ENCODE results near the gene CEP85. TPM values are rescaled to one million over a fixed set of nuclear protein-coding genes. Genes with fewer than 3 reads are reported as not detected.

CEP85 gene
- total RNA-seq, 1 experiment from 2014 or later: 51.8 TPM

GRCh38 chr1:26302733-26303405 is 68.9 kb downstream of the CEP85 start:
- peaks cover 17% of the 10 kb centered on the region for H3K4me1 ChIP-seq (ENCODE audit: control insufficient read depth, insufficient read depth, low read length)
- no peak overlapping the region for H3K4me3 ChIP-seq (ENCODE audit: low read depth in 2 of 2, low read length in 2 of 2)
- intact Hi-C loops (cut with micrococcal nuclease; ENCODE audit: unreplicated experiment) (no loop called here), in situ Hi-C loops (cut with HindIII; ENCODE audit: low pct_unique_long_range_greater_than_20kb, low sequenced_read_pairs) (no loop called here)
- TF ChIP-seq POLR2AphosphoS5 (IDR thresholded peaks at IDR 0.05; ENCODE audit: low read depth, low read length) (no peak), SIN3A (IDR thresholded peaks at IDR 0.05; ENCODE audit: borderline replicate concordance, insufficient read depth, low read depth, low read length) (no peak), REST (IDR thresholded peaks at IDR 0.05; ENCODE audit: insufficient read depth in 1 of 2, low read depth in 2 of 2, low read length in 1 of 2) (no peak), TCF7L2 (IDR thresholded peaks at IDR 0.05; ENCODE audit: low read depth, low read length) (no peak), CTCF (IDR thresholded peaks at IDR 0.05) (no peak)
- POLR2A ChIA-PET: interaction anchor here (0.6 kb wide), 1 partner anchor 145 kb away, joined by 3 read pairs; no protein-coding TSS in a partner anchor
- CTCF ChIA-PET: interaction anchor here (0.9 kb wide), 1 partner anchor 114 kb away, joined by 3 read pairs; no protein-coding TSS in a partner anchor
- no peaks in the 10 kb centered on the region for H3K9me3 ChIP-seq (ENCODE audit: control insufficient read depth, insufficient read depth, low read depth, low read length)
- no peaks in the 10 kb centered on the region for H3K27me3 ChIP-seq (ENCODE audit: control insufficient read depth, insufficient read depth, low read length)
- ATAC-seq: no peak
- no TSS peak for BruUV-seq (replicated peaks)
- no peaks in the 10 kb centered on the region; the same call in 1 of the 2 replicates for H3K36me3 ChIP-seq (ENCODE audit: control insufficient read depth, insufficient read depth, low read length)
- H3K27ac ChIP-seq (ENCODE audit: low read length): no peak overlapping the region
- no peak for DNase-seq (ENCODE audit: low read depth, low spot score)

- DNase-seq (ENCODE audit: low read depth, low spot score) (no peak), ATAC-seq (peak; percentile 41)
- H3K27me3 ChIP-seq (ENCODE audit: control insufficient read depth, insufficient read depth, low read length): no peaks in the 10 kb centered on the region
- H3K4me3 ChIP-seq (ENCODE audit: low read depth in 2 of 2, low read length in 2 of 2): peak overlapping the region; percentile 76 to 87
- ChIA-PET CTCF (no interaction called here), POLR2A (interaction anchor here (0.6 kb wide), 1 partner anchor 1414 kb away, joined by 6 read pairs; no protein-coding TSS in a partner anchor)
- no peaks in the 10 kb centered on the region; the same call in 1 of the 2 replicates for H3K36me3 ChIP-seq (ENCODE audit: control insufficient read depth, insufficient read depth, low read length)
- intact Hi-C loops (cut with micrococcal nuclease; ENCODE audit: unreplicated experiment) (no loop called here), in situ Hi-C loops (cut with HindIII; ENCODE audit: low pct_unique_long_range_greater_than_20kb, low sequenced_read_pairs) (no loop called here)
- peak overlapping the region; percentile 77 for H3K27ac ChIP-seq (ENCODE audit: low read length)
- TF ChIP-seq SIN3A (IDR thresholded peaks at IDR 0.05; ENCODE audit: borderline replicate concordance, insufficient read depth, low read depth, low read length): no peak
- no peak for TF ChIP-seq TCF7L2 (IDR thresholded peaks at IDR 0.05; ENCODE audit: low read depth, low read length)
- no peak for TF ChIP-seq REST (IDR thresholded peaks at IDR 0.05; ENCODE audit: insufficient read depth in 1 of 2, low read depth in 2 of 2, low read length in 1 of 2)
- TF ChIP-seq CTCF (IDR thresholded peaks at IDR 0.05): no peak
- no peak for TF ChIP-seq POLR2AphosphoS5 (IDR thresholded peaks at IDR 0.05; ENCODE audit: low read depth, low read length)
- H3K9me3 ChIP-seq (ENCODE audit: control insufficient read depth, insufficient read depth, low read depth, low read length): no peaks in the 10 kb centered on the region
- peaks cover 17% of the 10 kb centered on the region for H3K4me1 ChIP-seq (ENCODE audit: control insufficient read depth, insufficient read depth, low read length)
- TSS peak; percentile 90 for BruUV-seq (replicated peaks)
Measured at GRCh38 chr1:26305667-26306289, 71.8 kb downstream of the CEP85 start.

All from Panc1 (cell line).